ENCODE data around the gene KRABD2.
A peak's percentile ranks its signal among the peaks of the same experiment; 100 is the strongest.

Gene KRABD2

GRCh38 chr17:8420041-8420934 is 43.8 kb upstream of the KRABD2 start (continued):
- TF ChIP-seq REST (IDR thresholded peaks at IDR 0.05): peak; percentile 83
- TF ChIP-seq GABPA (IDR thresholded peaks at IDR 0.05 in 1 of 2, conservative IDR thresholded peaks at IDR 0.05 in 1 of 2): peak in 1 of 2 donors; percentile 69
- peak; percentile 99 for TF ChIP-seq HNF4A (conservative IDR thresholded peaks at IDR 0.05)

- TF ChIP-seq JUND (IDR thresholded peaks at IDR 0.05) (no peak), SP1 (IDR thresholded peaks at IDR 0.05) (no peak), CTCF (IDR thresholded peaks at IDR 0.05; ENCODE audit: low read depth, low read length, missing input control) (no peak), RXRA (IDR thresholded peaks at IDR 0.05) (no peak), REST (IDR thresholded peaks at IDR 0.05) (no peak), HNF4G (IDR thresholded peaks at IDR 0.05) (no peak), NR2F2 (IDR thresholded peaks at IDR 0.05) (no peak), MAX (IDR thresholded peaks at IDR 0.05) (no peak), ZBTB33 (IDR thresholded peaks at IDR 0.05) (no peak), HNF4A (conservative IDR thresholded peaks at IDR 0.05) (no peak), TAF1 (conservative IDR thresholded peaks at IDR 0.05) (no peak), GABPA (IDR thresholded peaks at IDR 0.05 in 1 of 2, conservative IDR thresholded peaks at IDR 0.05 in 1 of 2) (no peak), FOXA2 (IDR thresholded peaks at IDR 0.05) (no peak), YY1 (IDR thresholded peaks at IDR 0.05) (no peak), FOXA1 (IDR thresholded peaks at IDR 0.05) (no peak), RAD21 (IDR thresholded peaks at IDR 0.05) (no peak), ATF3 (IDR thresholded peaks at IDR 0.05) (no peak), EGR1 (IDR thresholded peaks at IDR 0.05; ENCODE audit: low read depth in 2 of 2) (no peak)
- Histone ChIP-seq H3K4me3 (ENCODE audit: low read depth in 1 of 3, low read length in 3 of 3) (no peak overlapping the region), H3K36me3 (ENCODE audit: control insufficient read depth in 4 of 4, insufficient read depth in 3 of 4, low read depth in 1 of 4, low read length in 3 of 4) (no peaks in the 10 kb centered on the region), H3K4me1 (ENCODE audit: control insufficient read depth in 4 of 4, insufficient read depth in 4 of 4, low read length in 3 of 4) (peaks cover 5 to 45% (median 39%) of the 10 kb centered on the region in 4 donors), H3K9me3 (ENCODE audit: control insufficient read depth in 4 of 4, low read length in 3 of 4) (no peaks in the 10 kb centered on the region), H3K27ac (ENCODE audit: low read depth in 1 of 2, low read length in 2 of 2) (peak overlapping the region; percentile 70 to 88), H3K9ac (ENCODE audit: low read depth in 1 of 2, low read length in 2 of 2) (peak overlapping the region in 1 of 2 donors; percentile 38), H3K27me3 (ENCODE audit: control insufficient read depth in 4 of 4, insufficient read depth in 4 of 4, low read length in 3 of 4) (no peaks in the 10 kb centered on the region)
- DNase-seq (ENCODE audit: low spot score): no peak
- WGBS: 47% methylated on average over 1 of the region's 1 CpG
These were observed 42.8 kb upstream of the KRABD2 start for GRCh38 chr17:8419305-8419704.

Data from liver (tissue), 8 donors.